ENCODE measurements around the gene KNCN. TPM values are rescaled to one million over a fixed set of nuclear protein-coding genes. Genes with fewer than 3 reads are reported as not detected.

The KNCN gene
- total RNA-seq, 4 donors from 2014 or later = not detected

DNA sequence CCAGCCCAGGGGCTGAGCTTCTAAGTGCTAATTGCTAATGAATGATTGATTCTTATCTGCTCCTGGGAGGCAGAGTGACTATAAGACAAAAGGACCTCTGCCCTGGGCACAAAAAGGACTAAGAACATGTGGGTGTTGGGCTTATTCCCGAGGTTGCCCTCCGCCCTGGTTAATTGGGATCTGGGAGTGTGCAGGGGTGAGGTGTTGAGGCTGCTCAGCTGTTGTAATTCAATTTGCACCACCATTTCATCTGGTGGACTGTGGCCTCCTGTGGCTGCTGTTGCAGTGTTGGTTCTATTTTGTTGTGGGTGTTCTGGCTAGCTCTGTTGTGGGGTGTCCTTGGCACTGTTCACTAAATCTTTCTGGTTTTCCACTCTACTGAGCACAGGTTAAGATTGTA lies 13.3 kb downstream of the KNCN start:
- DNase-seq (ENCODE audit: low spot score in 2 of 2) = no peak
- H3K4me1 ChIP-seq = peaks cover 0 to 7% (median 0%) of the 10 kb centered on the region in 4 donors
- peaks cover 0 to 11% of the 10 kb centered on the region in 2 donors for H3K27me3 ChIP-seq
- WGBS, 2 donors = 79 to 84% methylated on average over 2 of the region's 2 CpGs
- TF ChIP-seq POLR2A (IDR thresholded peaks at IDR 0.05) (no peak), EP300 (IDR thresholded peaks at IDR 0.05) (no peak)
- TF ChIP-seq, protein P1, sequence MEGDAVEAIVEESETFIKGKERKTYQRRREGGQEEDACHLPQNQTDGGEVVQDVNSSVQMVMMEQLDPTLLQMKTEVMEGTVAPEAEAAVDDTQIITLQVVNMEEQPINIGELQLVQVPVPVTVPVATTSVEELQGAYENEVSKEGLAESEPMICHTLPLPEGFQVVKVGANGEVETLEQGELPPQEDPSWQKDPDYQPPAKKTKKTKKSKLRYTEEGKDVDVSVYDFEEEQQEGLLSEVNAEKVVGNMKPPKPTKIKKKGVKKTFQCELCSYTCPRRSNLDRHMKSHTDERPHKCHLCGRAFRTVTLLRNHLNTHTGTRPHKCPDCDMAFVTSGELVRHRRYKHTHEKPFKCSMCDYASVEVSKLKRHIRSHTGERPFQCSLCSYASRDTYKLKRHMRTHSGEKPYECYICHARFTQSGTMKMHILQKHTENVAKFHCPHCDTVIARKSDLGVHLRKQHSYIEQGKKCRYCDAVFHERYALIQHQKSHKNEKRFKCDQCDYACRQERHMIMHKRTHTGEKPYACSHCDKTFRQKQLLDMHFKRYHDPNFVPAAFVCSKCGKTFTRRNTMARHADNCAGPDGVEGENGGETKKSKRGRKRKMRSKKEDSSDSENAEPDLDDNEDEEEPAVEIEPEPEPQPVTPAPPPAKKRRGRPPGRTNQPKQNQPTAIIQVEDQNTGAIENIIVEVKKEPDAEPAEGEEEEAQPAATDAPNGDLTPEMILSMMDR (IDR thresholded peaks at IDR 0.05) = no peak
- no peak overlapping the region for H3K27ac ChIP-seq
- H3K9me3 ChIP-seq = no peaks in the 10 kb centered on the region
- no peaks in the 10 kb centered on the region for H3K36me3 ChIP-seq
- H3K4me3 ChIP-seq = no peak overlapping the region

DNA sequence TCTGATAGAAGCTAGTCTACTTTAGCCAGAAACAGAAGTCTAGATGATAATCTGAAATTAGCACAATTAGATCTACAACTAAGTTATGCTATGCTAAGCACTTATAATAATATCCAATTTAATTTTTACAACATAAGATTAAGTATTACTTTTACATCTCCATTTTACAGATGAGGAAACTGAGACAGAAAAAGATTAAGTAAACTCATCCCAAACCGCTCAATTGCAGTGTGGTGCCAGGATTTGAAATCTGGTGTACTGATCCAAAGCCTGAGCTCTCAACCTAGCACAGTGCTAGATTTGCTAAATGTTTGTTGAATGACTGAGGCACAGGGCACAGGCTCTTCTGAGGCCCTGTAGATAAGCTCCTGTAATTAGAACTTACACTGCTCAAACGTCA lies 13.8 kb downstream of the KNCN start:
- Histone ChIP-seq H3K27me3 (peaks cover 0 to 6% of the 10 kb centered on the region in 2 donors), H3K4me1 (peaks cover 0 to 10% (median 0%) of the 10 kb centered on the region in 4 donors)
- WGBS, 2 donors = 79 to 86% methylated on average over 2 of the region's 2 CpGs

DNA sequence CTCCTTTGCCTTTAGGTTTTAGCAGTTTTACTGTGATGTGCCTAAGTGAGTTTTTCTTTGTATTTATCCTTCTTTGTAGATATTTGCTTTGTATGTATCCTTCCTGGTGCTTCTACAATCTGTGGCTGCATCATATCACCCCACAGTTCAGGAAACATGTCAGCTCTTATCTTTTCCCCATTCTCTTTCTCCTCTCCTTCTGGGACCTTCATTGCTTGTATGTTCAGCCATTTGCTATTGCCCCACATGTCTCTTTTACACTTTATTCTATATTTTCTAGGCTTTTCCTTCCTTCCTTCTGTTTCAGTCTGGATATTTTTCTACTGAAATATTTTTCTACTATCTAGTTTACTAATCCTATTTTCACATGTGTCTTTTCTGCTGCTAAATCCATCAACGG lies 14.9 kb downstream of the KNCN start:
- Histone ChIP-seq H3K27me3 (peaks cover 0 to 5% of the 10 kb centered on the region in 2 donors), H3K9me3 (no peaks in the 10 kb centered on the region), H3K4me1 (peaks cover 0 to 14% (median 0%) of the 10 kb centered on the region in 4 donors), H3K36me3 (no peaks in the 10 kb centered on the region), H3K27ac (no peak overlapping the region), H3K4me3 (no peak overlapping the region)
- DNase-seq (ENCODE audit: low spot score in 2 of 2) = no peak
- whole genome bisulfite sequencing, 2 donors = 89 to 94% methylated on average over 1 of the region's 1 CpG
- TF ChIP-seq EP300 (IDR thresholded peaks at IDR 0.05) (no peak), POLR2A (IDR thresholded peaks at IDR 0.05) (no peak)
- TF ChIP-seq, protein P1 (IDR thresholded peaks at IDR 0.05) = no peak

More for the DNA sequence above, 13.8 kb downstream of the KNCN start:
- DNase-seq (ENCODE audit: low spot score in 2 of 2) = no peak
- no peak for TF ChIP-seq EP300 (IDR thresholded peaks at IDR 0.05)
- TF ChIP-seq, protein P1 (IDR thresholded peaks at IDR 0.05) = no peak
- no peak for TF ChIP-seq POLR2A (IDR thresholded peaks at IDR 0.05)
- H3K36me3 ChIP-seq = no peaks in the 10 kb centered on the region
- no peak overlapping the region for H3K27ac ChIP-seq
- no peak overlapping the region for H3K4me3 ChIP-seq
- H3K9me3 ChIP-seq = no peaks in the 10 kb centered on the region

DNA sequence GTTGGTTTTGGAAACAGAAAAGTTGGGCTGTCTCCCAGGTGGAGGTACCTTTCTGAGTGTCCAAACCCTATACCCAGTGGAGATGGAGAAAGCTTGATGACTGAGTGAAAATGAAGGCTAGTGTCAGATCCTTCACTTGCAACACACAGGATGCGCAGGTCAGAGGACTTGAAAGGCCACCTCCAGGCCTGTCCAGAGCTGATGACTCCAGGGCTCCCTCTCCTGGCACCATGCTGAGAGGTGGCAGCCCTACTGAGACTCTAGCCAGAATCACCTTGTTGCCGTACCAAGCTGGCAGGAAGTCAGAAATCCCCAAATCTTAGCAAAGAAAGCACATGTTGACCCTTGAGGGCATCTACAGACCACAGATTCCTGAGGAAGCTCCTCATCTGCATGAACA lies 16.4 kb downstream of the KNCN start:
- TF ChIP-seq, protein P1 (IDR thresholded peaks at IDR 0.05) = peak in 1 of 5 experiments; percentile 20
- TF ChIP-seq POLR2A (IDR thresholded peaks at IDR 0.05) (no peak), EP300 (IDR thresholded peaks at IDR 0.05) (no peak)
- 63 to 80% methylated on average over 2 of the region's 2 CpGs for WGBS, 2 donors
- DNase-seq (ENCODE audit: low spot score in 2 of 2) = no peak

DNA sequence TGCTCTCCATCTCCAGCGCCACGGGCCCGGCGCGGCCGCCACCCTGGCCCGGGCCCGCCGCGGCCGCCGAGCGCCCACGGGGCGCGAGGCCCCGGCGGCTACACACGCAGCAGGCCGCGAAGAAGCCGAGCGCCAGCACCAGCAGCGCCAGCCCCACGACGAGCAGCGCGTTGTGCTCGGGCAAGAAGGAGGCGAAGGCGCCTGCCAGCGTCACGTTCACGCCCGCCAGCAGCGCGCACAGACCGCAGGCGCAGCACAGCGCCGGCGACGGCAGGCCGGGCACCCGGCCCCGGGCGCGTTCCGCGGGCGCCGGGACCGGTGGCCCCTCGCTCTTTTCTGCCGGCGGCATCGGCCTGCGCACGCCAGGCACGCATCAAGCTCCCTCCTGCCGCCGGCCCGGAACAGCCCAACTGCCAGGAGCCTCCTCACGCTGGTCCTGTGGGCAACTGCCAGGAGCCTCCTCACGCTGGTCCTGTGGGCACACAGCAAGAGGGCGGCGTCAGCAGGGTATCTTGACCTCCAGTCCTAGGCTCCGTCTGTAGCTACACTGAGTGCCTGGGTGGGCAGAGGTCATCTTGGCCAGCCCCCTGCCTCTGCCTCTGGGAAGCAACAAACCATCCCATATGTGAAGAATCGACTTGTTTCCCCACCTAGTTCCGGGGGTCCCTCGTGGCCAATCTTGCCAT lies 18.1 kb downstream of the KNCN start:
- H3K4me3 ChIP-seq = peak overlapping the region in 3 of 4 donors; percentile 33 to 51 (median 40)
- no peak for DNase-seq (ENCODE audit: low spot score in 2 of 2)
- TF ChIP-seq POLR2A (IDR thresholded peaks at IDR 0.05) (no peak), EP300 (IDR thresholded peaks at IDR 0.05) (no peak)
- TF ChIP-seq, protein P1 (IDR thresholded peaks at IDR 0.05) = no peak

More for the DNA sequence above, 16.4 kb downstream of the KNCN start:
- H3K27ac ChIP-seq = no peak overlapping the region
- peaks cover 0 to 8% of the 10 kb centered on the region in 2 donors for H3K27me3 ChIP-seq
- H3K4me1 ChIP-seq = peaks cover 0 to 14% (median 0%) of the 10 kb centered on the region in 4 donors
- no peaks in the 10 kb centered on the region for H3K9me3 ChIP-seq
- no peak overlapping the region for H3K4me3 ChIP-seq
- no peaks in the 10 kb centered on the region for H3K36me3 ChIP-seq

More for the DNA sequence above, 18.1 kb downstream of the KNCN start:
- peaks cover 0 to 18% of the 10 kb centered on the region in 2 donors for H3K27me3 ChIP-seq
- H3K9me3 ChIP-seq = no peaks in the 10 kb centered on the region
- WGBS, 2 donors = 5 to 21% methylated on average over 13 to 48 of the region's 71 CpGs
- H3K36me3 ChIP-seq = no peaks in the 10 kb centered on the region
- peak overlapping the region in 3 of 4 donors; percentile 8 to 76 (median 35) for H3K27ac ChIP-seq
- H3K4me1 ChIP-seq = peaks cover 0 to 15% (median 0%) of the 10 kb centered on the region in 4 donors
